Naive B cell (primary cell): Measurements from ENCODE around the gene CBX8. TPM values are rescaled to one million over a fixed set of nuclear protein-coding genes. Genes with fewer than 3 reads are reported as not detected.

Experiments used
- ATAC-seq, 2 donors: fragments of 150-1000 bp; cut with Tn5 transposase; 2 replicates each; pipeline ENCODE4 v1.10.0; 2021; ENCODE audit warnings: low read depth in 2 of 2, mild to moderate bottlenecking in 2 of 2, moderate library complexity in 2 of 2
- DNase-seq: peaks from one replicate; pipeline ENCODE4 v3.0.0; 2022
- H3K27ac Mint-ChIP-seq, 6 donors: one replicate each; pipeline ENCODE4 v1.8.0; 2020 to 2022; ENCODE audit warnings: mild to moderate bottlenecking in 6 of 6, mixed read lengths in 6 of 6, moderate library complexity in 5 of 6, inconsistent platforms in 2 of 6
- H3K27me3 Mint-ChIP-seq, 3 donors: one replicate each; pipeline ENCODE4 v1.8.0; 2021 to 2022; ENCODE audit warnings: mixed read lengths in 3 of 3, mild to moderate bottlenecking in 1 of 3
- H3K36me3 Mint-ChIP-seq, 2 donors: one replicate each; pipeline ENCODE4 v1.8.0; 2020 to 2022; ENCODE audit warnings: mixed read lengths in 2 of 2, inconsistent platforms in 1 of 2, mild to moderate bottlenecking in 1 of 2
- H3K4me1 Mint-ChIP-seq, 3 donors: one replicate each; pipeline ENCODE4 v1.8.0; 2020 to 2022; ENCODE audit warnings: mixed read lengths in 3 of 3, inconsistent platforms in 1 of 3, mild to moderate bottlenecking in 1 of 3, moderate library complexity in 1 of 3
- H3K4me3 Mint-ChIP-seq, 8 donors: one replicate each; pipeline ENCODE4 v1.8.0; 2020 to 2022; ENCODE audit warnings: mild to moderate bottlenecking in 8 of 8, mixed read lengths in 8 of 8, moderate library complexity in 8 of 8, inconsistent platforms in 2 of 8
- H3K9me3 Mint-ChIP-seq, 7 donors: one replicate each; pipeline ENCODE4 v1.8.0; 2020 to 2022; ENCODE audit warnings: mixed read lengths in 7 of 7, mild to moderate bottlenecking in 5 of 7, inconsistent platforms in 2 of 7, moderate library complexity in 1 of 7
- polyA plus RNA-seq, 6 donors: library from polyadenylated mRNA; unstranded; fragments of 300-500 nt; fragmentation: Illumina TruSeq; gene quantifications; one replicate each; pipeline ENCODE4 v1.2.3, GENCODE V29; 2021; ENCODE audit warnings: low read depth in 6 of 6

Gene CBX8
- polyA plus RNA-seq, 6 donors from 2014 or later, result 0.16 to 1.3 (median 0.58) TPM; not detected in 1

GRCh38 chr17:79747508-79748294 is 49.2 kb downstream of the CBX8 start:
- H3K27ac Mint-ChIP-seq, result peak overlapping the region in 1 of 6 donors; percentile 28
- no peaks in the 10 kb centered on the region for H3K36me3 Mint-ChIP-seq
- H3K9me3 Mint-ChIP-seq, result peaks cover 0 to 1% (median 0%) of the 10 kb centered on the region in 7 donors
- H3K4me1 Mint-ChIP-seq, result peaks cover 11 to 24% (median 13%) of the 10 kb centered on the region in 3 donors
- ATAC-seq (no peak), DNase-seq (no peak)
- peaks cover 35 to 45% (median 40%) of the 10 kb centered on the region in 3 donors for H3K27me3 Mint-ChIP-seq
- peak overlapping the region in 5 of 8 donors; percentile 50 to 80 (median 58) for H3K4me3 Mint-ChIP-seq

DNA sequence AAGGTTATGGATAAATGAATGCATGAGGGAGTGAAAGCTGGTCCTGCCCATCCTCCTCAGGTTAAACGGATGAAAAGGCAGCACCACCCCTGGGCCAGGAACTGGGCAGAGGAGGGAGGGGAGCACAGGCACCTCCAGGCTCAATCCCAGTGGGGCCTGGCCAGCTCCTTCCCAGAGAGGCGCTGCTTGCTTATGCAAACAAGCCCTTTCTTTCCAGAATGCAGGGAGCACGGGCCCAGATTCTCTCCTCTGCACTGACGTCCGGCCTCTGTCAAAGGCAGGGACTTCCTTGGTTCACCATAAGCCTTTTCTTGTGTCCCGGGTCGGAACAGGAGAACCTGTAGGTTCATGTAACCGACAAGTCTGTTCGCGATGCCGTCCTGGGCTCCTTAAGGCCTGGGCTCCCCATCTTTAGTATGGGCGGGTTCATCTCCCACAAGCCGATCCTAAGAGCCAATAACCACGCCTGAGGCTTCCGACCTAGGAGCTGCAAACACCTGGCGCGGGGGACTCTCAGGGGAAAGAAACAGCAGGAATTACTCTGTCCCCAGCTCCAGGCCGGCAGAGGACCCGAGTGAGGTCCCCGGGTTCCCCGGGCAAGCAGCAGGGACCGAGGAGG is 49.9 kb downstream of the CBX8 start:
- peaks cover 30 to 49% (median 43%) of the 10 kb centered on the region in 3 donors for H3K27me3 Mint-ChIP-seq
- peak overlapping the region in 5 of 8 donors; percentile 16 to 58 (median 50) for H3K4me3 Mint-ChIP-seq
- ATAC-seq (no peak), DNase-seq (no peak)
- H3K4me1 Mint-ChIP-seq, result peaks cover 11 to 20% (median 13%) of the 10 kb centered on the region in 3 donors
- H3K9me3 Mint-ChIP-seq, result peaks cover 0 to 1% (median 0%) of the 10 kb centered on the region in 7 donors
- H3K36me3 Mint-ChIP-seq, result no peaks in the 10 kb centered on the region
- peak overlapping the region in 2 of 6 donors; percentile 32 to 44 for H3K27ac Mint-ChIP-seq

GRCh38 chr17:79745641-79746105 is 51.2 kb downstream of the CBX8 start:
- Mint-ChIP-seq H3K27ac (peak overlapping the region in 1 of 6 donors; percentile 47), H3K36me3 (no peaks in the 10 kb centered on the region), H3K4me1 (peaks cover 11 to 18% (median 13%) of the 10 kb centered on the region in 3 donors), H3K27me3 (peaks cover 18 to 47% (median 38%) of the 10 kb centered on the region in 3 donors), H3K9me3 (peaks cover 0 to 1% (median 0%) of the 10 kb centered on the region in 7 donors), H3K4me3 (peak overlapping the region in 7 of 8 donors; percentile 13 to 68 (median 50))
- no peak for DNase-seq
- ATAC-seq, result no peak

DNA sequence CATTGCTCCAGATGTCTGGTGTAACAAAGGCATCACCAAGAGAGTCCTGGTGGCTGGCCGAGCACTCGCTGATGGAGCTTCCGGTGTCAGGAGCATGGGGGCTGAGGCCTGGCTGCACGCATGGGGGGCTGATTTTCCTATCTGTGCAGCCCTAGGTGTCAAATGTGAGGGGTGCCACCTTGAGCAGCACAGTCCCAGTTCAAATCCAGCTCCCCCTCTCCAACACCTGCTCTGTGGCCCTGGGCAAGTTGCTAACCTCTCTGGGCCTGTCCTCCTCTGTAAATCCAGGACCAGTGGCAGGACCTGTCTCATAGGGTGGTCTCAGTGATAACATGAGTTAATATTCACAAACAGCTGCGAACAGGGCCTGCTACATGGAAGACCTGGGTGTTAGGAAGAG is 53.3 kb downstream of the CBX8 start:
- Mint-ChIP-seq H3K36me3 (peaks cover 0 to 7% of the 10 kb centered on the region in 2 donors), H3K4me1 (peaks cover 11 to 18% (median 13%) of the 10 kb centered on the region in 3 donors), H3K4me3 (peak overlapping the region in 1 of 8 donors; percentile 21), H3K27me3 (peaks cover 32 to 60% (median 57%) of the 10 kb centered on the region in 3 donors), H3K9me3 (peaks cover 0 to 1% (median 0%) of the 10 kb centered on the region in 7 donors), H3K27ac (no peak overlapping the region)
- DNase-seq (no peak), ATAC-seq (no peak)

DNA sequence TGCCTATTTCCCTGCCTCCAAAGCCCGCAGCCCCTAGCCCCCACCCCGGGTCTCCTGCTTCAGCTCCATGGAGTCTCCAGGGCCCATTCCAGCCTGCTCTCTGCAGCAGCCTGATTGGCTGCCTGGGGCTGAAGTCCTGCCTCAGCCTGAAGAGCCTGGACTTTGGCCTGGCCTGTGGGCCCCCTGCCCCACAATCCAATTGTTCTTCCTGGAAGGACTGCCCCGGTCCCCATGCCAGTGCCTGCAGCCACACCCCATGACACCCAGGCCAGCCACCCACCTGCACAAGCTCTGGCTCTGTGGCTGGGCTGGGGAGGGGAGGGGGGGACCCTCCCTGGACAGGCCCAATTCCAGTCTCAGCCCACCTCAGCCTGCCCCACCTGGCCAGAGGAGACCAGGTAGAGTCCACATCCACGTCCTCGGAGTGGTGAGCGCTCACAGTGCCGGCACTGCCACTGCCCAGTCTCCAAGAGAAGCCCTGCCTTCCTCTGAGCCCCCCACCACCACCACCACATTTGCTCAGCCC is 53.9 kb downstream of the CBX8 start:
- H3K4me1 Mint-ChIP-seq, result peaks cover 10 to 18% (median 12%) of the 10 kb centered on the region in 3 donors

GRCh38 chr17:79742589-79742918 is 54.3 kb downstream of the CBX8 start:
- ATAC-seq (no peak), DNase-seq (no peak)
- H3K27me3 Mint-ChIP-seq, result peaks cover 29 to 65% (median 61%) of the 10 kb centered on the region in 3 donors
- no peaks in the 10 kb centered on the region for H3K9me3 Mint-ChIP-seq
- H3K36me3 Mint-ChIP-seq, result peaks cover 0 to 7% of the 10 kb centered on the region in 2 donors
- H3K27ac Mint-ChIP-seq, result no peak overlapping the region
- H3K4me1 Mint-ChIP-seq, result peaks cover 6 to 14% (median 7%) of the 10 kb centered on the region in 3 donors
- H3K4me3 Mint-ChIP-seq, result peak overlapping the region in 1 of 8 donors; percentile 41

More for the DNA sequence above, 53.9 kb downstream of the CBX8 start:
- ATAC-seq (no peak), DNase-seq (no peak)
- peaks cover 0 to 7% of the 10 kb centered on the region in 2 donors for H3K36me3 Mint-ChIP-seq
- no peak overlapping the region for H3K27ac Mint-ChIP-seq
- H3K27me3 Mint-ChIP-seq, result peaks cover 32 to 65% (median 61%) of the 10 kb centered on the region in 3 donors
- peaks cover 0 to 1% (median 0%) of the 10 kb centered on the region in 7 donors for H3K9me3 Mint-ChIP-seq
- H3K4me3 Mint-ChIP-seq, result peak overlapping the region in 1 of 8 donors; percentile 19

Other genes with a start within 250 kb of the CBX8 start
- 1 to 10 TPM in 1 of 6 donors, under 1 TPM in 1, not detected in 4; 0.54 to 1.0 TPM for gene RBFOX3, start 186.0 kb downstream of the CBX8 start, polyA plus RNA-seq
- under 1 TPM in 3 of 6 donors, not detected in 3; 0.13 to 0.32 (median 0.19) TPM for gene ENPP7, start 66.1 kb downstream of the CBX8 start, polyA plus RNA-seq
- under 1 TPM in 1 of 6 donors, not detected in 5; 0.09 TPM for gene CBX2, start 18.9 kb downstream of the CBX8 start, polyA plus RNA-seq
- gene CBX4, start 42.4 kb upstream of the CBX8 start, polyA plus RNA-seq, result 10 to 100 TPM in 2 of 6 donors, 1 to 10 TPM in 4; 3.3 to 17.1 (median 9.6) TPM
- gene TBC1D16, start 238.8 kb upstream of the CBX8 start, polyA plus RNA-seq, result 1 to 10 TPM in 3 of 6 donors, under 1 TPM in 2, not detected in 1; 0.31 to 2.6 (median 1.4) TPM
- not detected for gene CCDC40, start 239.6 kb upstream of the CBX8 start, polyA plus RNA-seq